Sigmoid colon (tissue), 7 donors: Measurements from ENCODE around the gene RAPSN. TPM values are rescaled to one million over a fixed set of nuclear protein-coding genes. Genes with fewer than 3 reads are reported as not detected.

Experiments
- DNase-seq: peaks from one replicate; pipeline ENCODE4 v3.0.0-alpha.2; 2019
- H3K27ac ChIP-seq, 4 donors: fragments of 200-600 bp; sonication (generic); one replicate each; pipeline ENCODE4 v1.5.1; 2016 to 2019; ENCODE audit warnings: mild to moderate bottlenecking in 1 of 4
- H3K27me3 ChIP-seq, 3 donors: fragments of 200-600 bp; sonication (generic); one replicate each; pipeline ENCODE4 v1.5.1; 2019; ENCODE audit warnings: mild to moderate bottlenecking in 1 of 3
- H3K36me3 ChIP-seq, 4 donors: fragments of 200-600 bp; sonication (generic); one replicate each; pipeline ENCODE4 v1.5.1; 2016 to 2019
- H3K4me1 ChIP-seq, 4 donors: fragments of 200-600 bp; sonication (generic); one replicate each; pipeline ENCODE4 v1.5.1; 2017 to 2019
- H3K4me3 ChIP-seq, 4 donors: fragments of 200-600 bp; sonication (generic); one replicate each; pipeline ENCODE4 v1.5.1; 2017 to 2019; ENCODE audit warnings: mild to moderate bottlenecking in 2 of 4, moderate library complexity in 1 of 4
- H3K9me3 ChIP-seq, 4 donors: fragments of 200-600 bp in 3 of 4; sonication (generic) in 3 of 4; one replicate each; pipeline versions ENCODE4 v1.5.1 to v1.6.1; 2013 to 2019
- EP300 ChIP-seq, 4 donors: sonication (generic); formaldehyde crosslinking; IDR thresholded peaks; one replicate each; pipeline ENCODE4 v1.6.1; 2017; ENCODE audit warnings: antibody characterized with exemption in 4 of 4
- POLR2A ChIP-seq, 2 donors: fragments of 450-650 bp; IDR thresholded peaks; one replicate each; pipeline ENCODE4 v1.6.1; 2016; ENCODE audit warnings: antibody characterized with exemption in 2 of 2, mild to moderate bottlenecking in 2 of 2, moderate library complexity in 2 of 2
- POLR2AphosphoS5 ChIP-seq, 4 donors: sonication (generic); formaldehyde crosslinking; IDR thresholded peaks; one replicate each; pipeline ENCODE4 v1.6.1; 2017; ENCODE audit warnings: antibody characterized with exemption in 4 of 4
- WGBS, 2 donors: extraction: QIAGEN DNeasy Blood & Tissue Kit; methylation state at CpG; one replicate each; pipeline ENCODE4 v1.1.7; 2013; 5-methylcytosine and 5-hydroxymethylcytosine counted together
- intact Hi-C: fragments of 100-400 bp; cut with DNase I; formaldehyde crosslinking; loops from one replicate; pipeline ENCODE4 v1.15.1; 2023
- polyA plus RNA-seq, 3 donors: library from polyadenylated mRNA; stranded (reverse); fragments of 200-250 nt; gene quantifications; one replicate each; pipeline ENCODE4 v1.2.3, GENCODE V29; 2013
- total RNA-seq, 4 donors: library from RNA; depleted of rRNA; stranded (reverse); fragments of >200 nt; gene quantifications; one replicate each; pipeline ENCODE4 v1.1.0, GENCODE V29; 2016
- TF ChIP-seq, protein P1 (sequence below), 4 experiments: fragments of 450-650 bp in 3 of 4; fragments of 200-600 bp in 1 of 4; IDR thresholded peaks; one replicate each; pipeline ENCODE4 v1.5.1; 2016 to 2019; ENCODE audit warnings: antibody characterized with exemption in 4 of 4, mild to moderate bottlenecking in 3 of 4, moderate library complexity in 2 of 4
- donor health status: healthy with polysubstance abuse.
- donor health status: Bipolar disorder and iron deficiency.
- donor health status: healthy.

The RAPSN gene
- total and polyA plus RNA-seq, 7 donors = 0.27 to 0.61 (median 0.46) TPM; not detected in 3

DNA sequence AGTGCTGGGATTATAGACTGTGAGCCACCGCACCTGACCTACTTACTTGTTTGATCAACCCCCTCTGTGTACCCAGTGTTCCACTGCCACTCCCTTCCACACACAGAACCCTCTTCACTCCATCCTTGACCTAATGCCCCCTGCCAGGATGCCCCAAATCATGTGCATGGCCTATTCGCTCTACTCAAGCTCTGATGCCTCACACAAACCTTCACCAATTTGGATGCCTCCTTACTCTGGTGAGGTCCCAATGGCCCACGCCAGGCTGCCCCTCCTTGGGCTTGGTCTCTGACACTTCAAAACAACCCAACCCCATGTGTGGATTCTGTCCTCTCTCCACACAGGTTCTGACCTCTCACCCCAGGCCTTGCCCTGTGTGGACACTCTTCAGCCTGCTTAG lies 13.2 kb downstream of the RAPSN start:
- no peaks in the 10 kb centered on the region for H3K27me3 ChIP-seq
- intact Hi-C loops = no loop called here
- WGBS, 2 donors = 72 to 89% methylated on average over 3 of the region's 3 CpGs
- no peak for DNase-seq
- no peak overlapping the region for H3K4me3 ChIP-seq
- no peak overlapping the region for H3K27ac ChIP-seq
- H3K9me3 ChIP-seq = no peaks in the 10 kb centered on the region
- H3K4me1 ChIP-seq = peaks cover 0 to 16% (median 10%) of the 10 kb centered on the region in 4 donors
- H3K36me3 ChIP-seq = no peaks in the 10 kb centered on the region
- TF ChIP-seq, protein P1, sequence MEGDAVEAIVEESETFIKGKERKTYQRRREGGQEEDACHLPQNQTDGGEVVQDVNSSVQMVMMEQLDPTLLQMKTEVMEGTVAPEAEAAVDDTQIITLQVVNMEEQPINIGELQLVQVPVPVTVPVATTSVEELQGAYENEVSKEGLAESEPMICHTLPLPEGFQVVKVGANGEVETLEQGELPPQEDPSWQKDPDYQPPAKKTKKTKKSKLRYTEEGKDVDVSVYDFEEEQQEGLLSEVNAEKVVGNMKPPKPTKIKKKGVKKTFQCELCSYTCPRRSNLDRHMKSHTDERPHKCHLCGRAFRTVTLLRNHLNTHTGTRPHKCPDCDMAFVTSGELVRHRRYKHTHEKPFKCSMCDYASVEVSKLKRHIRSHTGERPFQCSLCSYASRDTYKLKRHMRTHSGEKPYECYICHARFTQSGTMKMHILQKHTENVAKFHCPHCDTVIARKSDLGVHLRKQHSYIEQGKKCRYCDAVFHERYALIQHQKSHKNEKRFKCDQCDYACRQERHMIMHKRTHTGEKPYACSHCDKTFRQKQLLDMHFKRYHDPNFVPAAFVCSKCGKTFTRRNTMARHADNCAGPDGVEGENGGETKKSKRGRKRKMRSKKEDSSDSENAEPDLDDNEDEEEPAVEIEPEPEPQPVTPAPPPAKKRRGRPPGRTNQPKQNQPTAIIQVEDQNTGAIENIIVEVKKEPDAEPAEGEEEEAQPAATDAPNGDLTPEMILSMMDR (IDR thresholded peaks at IDR 0.05) = no peak
- no peak for TF ChIP-seq EP300 (IDR thresholded peaks at IDR 0.05)
- TF ChIP-seq POLR2AphosphoS5 (IDR thresholded peaks at IDR 0.05) = no peak
- TF ChIP-seq POLR2A (IDR thresholded peaks at IDR 0.05) = no peak

DNA sequence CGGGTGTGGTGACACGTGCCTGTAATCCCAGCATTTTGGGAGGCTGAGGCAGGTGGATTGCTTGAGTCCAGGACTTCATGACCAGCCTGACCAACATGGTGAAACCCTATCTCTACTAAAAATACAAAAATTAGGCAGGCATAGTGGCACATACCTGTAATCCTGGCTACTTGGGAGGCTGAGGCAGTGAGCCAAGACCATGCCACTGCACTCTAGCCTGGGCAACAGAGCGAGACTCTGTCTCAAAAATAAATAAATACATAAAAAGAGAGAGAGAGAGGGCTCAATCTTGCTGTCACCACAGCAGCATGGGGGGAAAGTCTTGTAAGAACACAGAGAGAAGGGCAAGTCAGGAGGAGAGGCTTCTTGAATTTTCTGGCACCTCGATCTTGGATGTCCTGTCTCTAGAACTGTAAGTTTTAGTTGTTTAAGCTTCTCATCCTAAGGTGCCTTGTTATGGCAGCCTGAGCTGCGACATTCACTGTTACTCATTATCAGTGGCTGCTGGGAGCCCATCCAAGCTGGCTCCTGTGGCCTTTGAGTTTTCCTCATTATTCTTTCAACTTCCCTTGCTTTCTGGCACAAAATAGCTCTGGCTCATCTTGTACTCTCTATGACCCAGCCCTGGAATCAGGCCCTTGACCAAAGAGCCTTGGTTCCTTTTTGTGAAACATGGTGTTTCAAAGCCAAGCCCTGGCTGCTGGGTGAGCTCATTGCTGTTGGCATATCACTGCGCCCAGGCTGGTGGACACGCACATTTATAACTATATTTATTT lies 14.7 kb downstream of the RAPSN start:
- H3K36me3 ChIP-seq = no peaks in the 10 kb centered on the region
- 86 to 93% methylated on average over 7 of the region's 7 CpGs for WGBS, 2 donors
- TF ChIP-seq, protein P1 (IDR thresholded peaks at IDR 0.05) = no peak
- TF ChIP-seq POLR2AphosphoS5 (IDR thresholded peaks at IDR 0.05) (peak in 1 of 4 donors; percentile 15), EP300 (IDR thresholded peaks at IDR 0.05) (no peak)
- peaks cover 0 to 16% (median 10%) of the 10 kb centered on the region in 4 donors for H3K4me1 ChIP-seq
- H3K27ac ChIP-seq = peak overlapping the region; percentile 20 to 53 (median 36)
- intact Hi-C loops = no loop called here
- H3K4me3 ChIP-seq = no peak overlapping the region
- H3K9me3 ChIP-seq = no peaks in the 10 kb centered on the region
- peak; percentile 67 for DNase-seq
- no peaks in the 10 kb centered on the region for H3K27me3 ChIP-seq

DNA sequence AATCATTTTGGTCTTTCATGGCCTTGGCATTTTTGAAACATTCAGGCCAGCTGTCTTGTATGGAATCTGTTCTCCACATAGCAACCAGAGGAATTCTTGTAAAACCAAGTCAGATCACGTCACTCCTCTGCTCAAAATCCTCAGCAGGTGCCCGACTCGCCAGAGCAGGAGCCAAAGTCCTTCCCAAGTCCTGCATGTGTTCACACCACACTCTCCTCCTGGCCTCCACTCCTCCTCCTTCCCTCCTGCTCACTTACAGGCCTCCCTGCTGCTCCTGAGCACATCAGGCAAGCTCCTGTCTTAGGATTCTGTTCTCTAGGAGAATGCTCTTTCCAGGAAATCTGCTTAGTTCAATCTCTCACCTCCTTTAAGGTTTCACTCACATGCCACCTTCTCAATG lies 15.8 kb downstream of the RAPSN start:
- WGBS, 2 donors = 20 to 55% methylated on average over 3 of the region's 3 CpGs
- no peak for DNase-seq
- no peak for TF ChIP-seq POLR2AphosphoS5 (IDR thresholded peaks at IDR 0.05)
- Histone ChIP-seq H3K27me3 (no peaks in the 10 kb centered on the region), H3K4me1 (peaks cover 0 to 16% (median 9%) of the 10 kb centered on the region in 4 donors), H3K9me3 (no peaks in the 10 kb centered on the region), H3K27ac (no peak overlapping the region), H3K36me3 (no peaks in the 10 kb centered on the region), H3K4me3 (no peak overlapping the region)
- intact Hi-C loops = no loop called here

DNA sequence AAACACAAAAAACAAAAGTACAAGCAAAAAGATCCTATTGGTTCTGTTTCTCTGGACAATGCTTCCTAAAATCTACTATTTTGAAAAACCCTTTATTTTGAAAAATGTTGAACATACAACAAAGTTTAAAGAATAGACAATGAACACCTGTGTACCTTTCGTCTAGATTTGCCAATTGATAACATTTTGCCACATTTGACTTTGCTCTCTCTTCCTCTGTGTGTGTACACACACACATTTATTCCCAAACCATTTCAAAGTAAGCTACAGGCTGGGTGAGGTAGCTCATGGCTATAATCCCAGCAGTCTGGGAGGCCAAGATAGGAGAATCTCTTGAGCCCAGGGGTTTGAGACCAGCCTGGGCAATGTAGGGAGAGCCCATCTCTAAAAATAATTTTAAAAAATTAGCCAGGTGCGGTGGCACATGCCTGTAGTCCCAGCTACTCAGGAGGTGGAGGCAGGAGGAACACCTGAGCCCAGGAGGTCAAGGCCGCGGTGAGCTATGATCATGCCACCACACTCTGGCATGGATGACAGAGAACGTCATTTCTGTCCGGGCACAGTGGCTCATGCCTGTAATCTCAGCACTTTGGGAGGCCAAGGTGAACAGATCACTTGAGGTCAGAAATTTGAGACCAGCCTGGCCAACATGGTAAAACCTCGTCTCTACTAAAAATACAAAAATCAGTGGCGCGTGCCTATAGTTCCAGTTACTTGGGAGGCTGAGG lies 17.4 kb downstream of the RAPSN start:
- intact Hi-C loops = no loop called here
- no peak overlapping the region for H3K27ac ChIP-seq
- H3K36me3 ChIP-seq = no peaks in the 10 kb centered on the region
- H3K4me3 ChIP-seq = no peak overlapping the region
- peaks cover 0 to 13% (median 7%) of the 10 kb centered on the region in 4 donors for H3K4me1 ChIP-seq
- H3K9me3 ChIP-seq = no peaks in the 10 kb centered on the region
- DNase-seq = no peak
- WGBS, 2 donors = 90 to 93% methylated on average over 9 of the region's 9 CpGs
- H3K27me3 ChIP-seq = no peaks in the 10 kb centered on the region
- TF ChIP-seq POLR2A (IDR thresholded peaks at IDR 0.05) = no peak
- TF ChIP-seq, protein P1 (IDR thresholded peaks at IDR 0.05) = no peak
- no peak for TF ChIP-seq EP300 (IDR thresholded peaks at IDR 0.05)
- no peak for TF ChIP-seq POLR2AphosphoS5 (IDR thresholded peaks at IDR 0.05)

DNA sequence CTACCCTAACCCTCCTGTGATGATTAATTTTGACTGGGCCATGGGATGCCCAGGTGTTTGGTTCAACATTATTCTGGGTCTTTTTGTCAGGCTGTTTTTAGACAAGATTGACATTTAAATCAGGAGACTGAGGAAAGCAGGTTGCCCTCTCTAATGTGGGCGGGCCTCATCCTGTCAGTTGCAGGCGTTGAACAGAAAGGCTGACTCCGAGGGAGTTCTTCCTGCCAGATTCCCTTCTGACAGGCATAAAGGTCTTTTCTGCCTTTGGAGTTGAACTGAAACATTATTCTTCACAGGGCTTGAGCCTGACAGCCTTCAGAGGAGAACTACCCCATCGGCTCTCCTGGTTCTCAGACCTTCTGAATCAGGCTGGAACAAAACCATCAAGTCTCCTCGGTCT lies 18.4 kb downstream of the RAPSN start:
- no peaks in the 10 kb centered on the region for H3K27me3 ChIP-seq
- intact Hi-C loops = no loop called here
- no peaks in the 10 kb centered on the region for H3K9me3 ChIP-seq

More for the DNA sequence above, 18.4 kb downstream of the RAPSN start:
- no peak overlapping the region for H3K27ac ChIP-seq
- peaks cover 0 to 15% (median 8%) of the 10 kb centered on the region in 4 donors for H3K4me1 ChIP-seq
- H3K4me3 ChIP-seq = no peak overlapping the region
- TF ChIP-seq POLR2A (IDR thresholded peaks at IDR 0.05) = no peak
- no peak for TF ChIP-seq POLR2AphosphoS5 (IDR thresholded peaks at IDR 0.05)
- no peak for TF ChIP-seq EP300 (IDR thresholded peaks at IDR 0.05)
- TF ChIP-seq, protein P1 (IDR thresholded peaks at IDR 0.05) = no peak
- no peak for DNase-seq
- H3K36me3 ChIP-seq = no peaks in the 10 kb centered on the region
- 63 to 83% methylated on average over 5 of the region's 5 CpGs for WGBS, 2 donors
